Inflammatory macrophage (primary cell): Measurements from ENCODE around the gene DPF1.

Experiments used
- DNase-seq, 2 donors: peaks; one replicate each; pipeline ENCODE4 v3.0.0-alpha.2; 2020 to 2022

The DPF1 gene

GRCh38 chr19:38196245-38196837, 27.7 kb downstream of the DPF1 start:
- no peak for DNase-seq

DNA sequence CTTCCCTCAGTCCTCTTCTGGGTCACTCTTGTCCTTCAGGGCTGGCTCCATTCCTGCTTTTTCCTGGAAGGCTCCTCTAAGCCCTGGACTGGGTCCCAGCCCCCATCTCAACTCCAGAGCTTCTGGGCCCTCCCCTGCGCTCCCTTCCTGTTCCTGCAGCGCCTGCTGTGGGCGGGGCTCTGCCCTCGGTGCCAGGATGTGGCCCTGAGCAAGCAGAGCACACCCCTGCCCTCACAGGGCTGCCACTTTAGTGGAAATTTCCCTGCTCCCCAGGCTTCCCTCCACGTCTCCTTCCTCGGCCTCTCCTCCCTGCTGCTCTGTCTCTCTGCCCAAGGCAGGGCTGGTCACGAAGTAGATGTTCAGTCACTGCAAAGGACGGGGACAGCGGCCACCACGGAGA, 28.8 kb downstream of the DPF1 start:
- DNase-seq: no peak

- DNase-seq: no peak
Measured at GRCh38 chr19:38194061-38194701, 29.8 kb downstream of the DPF1 start.

DNA sequence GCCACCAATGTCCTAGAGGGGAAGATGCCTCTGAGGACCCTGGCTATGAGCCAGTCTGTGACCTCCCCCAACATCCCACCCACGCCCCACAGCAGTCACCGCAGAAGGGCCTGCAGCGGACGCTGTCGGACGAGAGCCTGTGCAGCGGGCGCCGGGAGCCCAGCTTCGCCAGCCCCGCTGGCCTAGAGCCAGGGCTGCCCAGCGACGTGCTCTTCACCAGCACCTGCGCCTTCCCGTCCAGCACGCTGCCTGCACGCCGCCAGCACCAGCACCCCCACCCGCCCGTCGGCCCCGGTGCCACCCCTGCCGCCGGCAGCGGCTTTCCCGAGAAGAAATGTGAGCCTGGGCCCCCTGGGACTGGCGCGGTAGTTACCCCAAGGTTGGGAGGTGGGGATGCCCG, 30.6 kb downstream of the DPF1 start:
- no peak for DNase-seq

DNA sequence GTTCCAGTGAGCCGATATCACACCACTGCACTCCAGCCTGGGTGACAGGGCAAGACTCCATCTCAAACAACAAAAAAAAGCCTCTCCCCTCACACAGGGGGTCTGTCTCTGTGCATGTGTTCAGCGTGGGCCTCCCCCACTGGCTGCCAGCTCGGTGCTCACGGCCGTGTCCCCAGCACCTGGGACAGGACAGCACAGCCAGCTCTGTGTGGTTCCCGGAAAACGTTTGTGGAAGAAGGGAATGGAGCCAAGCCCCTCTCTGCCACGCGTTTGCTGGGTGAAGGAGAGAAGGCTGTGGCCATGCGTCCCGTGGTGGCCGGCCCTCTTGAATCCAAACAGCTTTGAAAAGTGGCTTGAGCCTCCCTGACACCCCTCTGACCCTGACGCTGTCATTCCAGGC, 32.3 kb downstream of the DPF1 start:
- DNase-seq: no peak

- no peak for DNase-seq
Measured at GRCh38 chr19:38190793-38191192, 33.2 kb downstream of the DPF1 start.

GRCh38 chr19:38190061-38190460, 34.0 kb downstream of the DPF1 start:
- no peak for DNase-seq

GRCh38 chr19:38185562-38185961, 38.5 kb downstream of the DPF1 start:
- no peak for DNase-seq

DNA sequence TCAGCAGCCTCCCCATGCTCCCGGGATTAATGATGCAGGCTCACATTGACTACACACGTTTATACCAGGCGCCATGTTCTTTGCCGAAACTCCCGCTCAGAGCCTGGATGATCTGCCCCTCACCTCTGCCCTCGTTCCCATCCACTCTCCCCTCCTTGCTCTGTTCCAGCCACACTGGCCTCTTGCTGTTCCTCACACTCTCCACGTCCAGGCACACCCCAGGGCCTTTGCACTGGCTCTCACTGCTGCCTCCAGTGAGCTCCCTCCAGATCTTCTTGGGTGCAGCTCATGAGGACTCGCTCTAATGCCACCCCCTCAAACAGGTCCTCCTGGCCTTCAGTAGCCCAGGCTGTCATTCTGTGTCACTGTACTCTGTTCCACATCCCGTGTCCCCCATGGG, 39.2 kb downstream of the DPF1 start:
- DNase-seq: no peak

DNA sequence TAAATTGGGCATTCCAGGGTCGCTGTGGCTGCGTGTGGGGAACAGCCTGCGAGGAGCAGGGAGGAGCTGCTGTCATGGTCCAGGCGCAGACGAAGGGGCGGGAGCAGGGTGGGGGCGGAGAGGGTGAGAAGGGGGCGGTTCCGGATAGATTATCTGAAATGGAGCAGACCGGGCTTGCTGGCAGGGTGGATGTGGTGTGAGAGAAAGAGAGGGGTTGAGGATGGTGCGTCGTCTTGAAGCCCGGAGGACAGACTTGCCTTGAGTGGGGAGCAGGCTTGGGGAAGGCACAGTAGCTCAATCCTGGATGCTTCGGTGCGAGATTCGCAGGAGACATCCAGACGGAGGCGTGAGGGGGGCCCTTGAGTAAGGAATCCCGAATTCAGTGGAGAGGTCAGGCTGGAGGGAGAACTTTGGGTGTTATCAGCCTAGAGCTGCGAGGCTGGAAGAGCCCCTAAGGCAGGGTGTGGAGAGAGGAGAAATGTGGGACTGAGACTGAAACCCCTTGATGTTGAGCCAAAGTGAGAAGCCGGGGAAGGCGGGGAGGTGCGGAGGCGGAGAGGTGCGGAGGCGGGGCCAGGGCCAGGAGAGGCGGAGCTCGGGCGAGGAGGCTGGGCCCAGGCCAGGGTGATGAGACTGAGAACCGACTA, 40.6 kb downstream of the DPF1 start:
- no peak for DNase-seq

- no peak for DNase-seq
Measured at GRCh38 chr19:38182536-38183210, 41.3 kb downstream of the DPF1 start.

- DNase-seq: no peak
Measured at GRCh38 chr19:38180071-38180470, 44.0 kb downstream of the DPF1 start.

DNA sequence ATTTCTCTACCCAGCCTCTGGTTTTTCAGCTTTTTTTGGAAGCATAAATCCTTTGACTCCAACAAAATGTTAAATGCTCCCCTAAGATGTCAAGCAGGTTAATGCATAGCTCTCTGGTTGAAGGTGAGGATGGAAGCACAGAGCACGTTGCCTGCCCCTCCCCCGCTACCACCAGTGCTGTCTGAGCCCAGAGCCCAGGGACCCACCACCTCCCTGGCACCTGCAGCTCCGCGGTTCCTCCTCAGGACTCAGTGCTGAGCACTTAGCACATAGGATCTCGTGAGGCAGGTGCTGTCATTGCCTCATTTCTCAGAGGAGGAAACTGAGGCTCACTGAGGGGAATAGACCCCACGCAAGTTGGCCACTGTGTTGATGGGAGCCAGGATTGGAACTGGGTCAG, 48.6 kb downstream of the DPF1 start:
- DNase-seq: no peak

GRCh38 chr19:38173291-38174041, 50.6 kb downstream of the DPF1 start:
- DNase-seq: no peak

GRCh38 chr19:38172001-38172400, 52.0 kb downstream of the DPF1 start:
- DNase-seq: no peak

- DNase-seq: no peak
Measured at GRCh38 chr19:38170334-38170733, 53.7 kb downstream of the DPF1 start.

- no peak for DNase-seq
Measured at GRCh38 chr19:38168637-38169036, 55.4 kb downstream of the DPF1 start.

- DNase-seq: no peak
Measured at GRCh38 chr19:38165335-38165734, 58.7 kb downstream of the DPF1 start.

GRCh38 chr19:38164526-38164925, 59.5 kb downstream of the DPF1 start:
- no peak for DNase-seq

DNA sequence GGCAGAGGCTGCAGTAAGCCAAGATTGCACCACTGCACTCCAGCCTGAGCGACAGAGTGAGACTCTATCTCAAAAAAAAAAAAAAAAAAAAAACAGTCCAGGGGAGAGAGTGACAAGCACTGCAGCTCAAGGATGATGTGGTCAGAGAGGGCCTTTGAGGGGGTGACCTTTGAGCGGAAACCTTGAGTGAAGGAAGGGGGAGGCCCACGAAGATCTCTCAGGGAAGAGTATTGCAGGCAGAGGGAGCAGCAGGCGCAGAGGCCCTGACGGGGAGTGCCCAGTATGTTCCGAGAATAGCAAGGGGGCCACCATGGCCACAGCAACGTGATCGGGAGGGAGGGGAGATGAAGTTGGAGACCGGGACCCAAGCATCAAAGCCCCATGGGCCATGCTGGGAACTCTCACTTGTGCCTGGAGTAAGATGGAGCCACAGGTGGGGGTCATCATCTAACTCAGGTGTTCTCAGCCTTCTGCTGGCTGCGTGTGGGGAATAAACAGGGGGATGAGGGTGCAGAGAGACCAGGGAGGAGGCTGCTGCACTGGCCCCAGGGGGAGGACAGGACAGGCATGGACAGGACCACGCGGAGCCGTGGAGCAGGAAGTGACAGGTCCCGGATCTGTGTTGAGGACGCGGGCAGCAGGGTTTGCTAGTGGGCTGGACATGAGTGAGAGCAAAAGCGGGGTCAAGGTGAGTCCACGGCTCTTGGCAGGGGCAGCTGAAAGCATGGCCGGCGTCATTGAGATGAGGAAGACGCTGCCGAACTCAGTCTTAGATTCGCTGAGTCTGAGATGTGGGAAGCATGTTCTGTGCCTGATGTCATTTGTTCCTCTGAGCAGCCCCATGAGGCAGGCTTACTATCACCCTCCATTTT, 60.4 kb downstream of the DPF1 start:
- DNase-seq: no peak

DNA sequence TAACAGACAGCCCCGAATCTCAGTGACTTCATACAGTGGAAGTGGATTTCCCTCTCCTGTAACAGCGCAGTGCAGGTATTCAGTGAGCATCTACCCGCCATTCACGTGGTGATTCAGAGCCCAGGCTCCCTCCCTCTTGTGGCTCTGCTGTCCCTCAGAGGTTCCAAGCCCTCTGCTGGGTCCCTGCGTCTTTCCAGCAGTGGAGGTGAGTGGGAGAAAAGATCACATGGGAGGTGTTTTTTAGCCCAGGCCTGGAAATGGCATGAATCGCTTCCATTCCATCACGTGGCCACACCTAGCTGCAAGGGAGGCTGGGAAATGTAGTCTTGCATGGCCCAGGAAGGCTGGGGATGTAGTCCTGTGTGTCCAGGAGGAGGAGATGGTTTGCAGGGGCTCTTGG, 61.4 kb downstream of the DPF1 start:
- no peak for DNase-seq

- no peak for DNase-seq
Measured at GRCh38 chr19:38162094-38162493, 61.9 kb downstream of the DPF1 start.
